Esophagus muscularis mucosa (tissue), 4 donors: ENCODE results near the gene PTPN6. TPM values are rescaled to one million over a fixed set of nuclear protein-coding genes. Genes with fewer than 3 reads are reported as not detected.

Experiments
- DNase-seq: peaks from one replicate; pipeline ENCODE4 v3.0.0-alpha.2; 2017; ENCODE audit errors: extremely low spot score
- H3K27ac ChIP-seq, 4 donors: fragments of 200-600 bp; sonication (generic); replicated peaks in 1 of 4; 1 replicate in 3 of 4; 2 replicates in 1 of 4; pipeline ENCODE4 v1.5.1; 2016 to 2019; ENCODE audit warnings: mild to moderate bottlenecking in 1 of 4
- H3K27me3 ChIP-seq, 4 donors: fragments of 200-600 bp; sonication (generic); one replicate each; pipeline versions ENCODE4 v1.5.1 to v1.6.0; 2016 to 2019
- H3K36me3 ChIP-seq, 4 donors: fragments of 200-600 bp; sonication (generic); one replicate each; pipeline ENCODE4 v1.5.1; 2016 to 2019
- H3K4me1 ChIP-seq, 4 donors: fragments of 200-600 bp; sonication (generic); one replicate each; pipeline ENCODE4 v1.5.1; 2016 to 2019
- H3K4me3 ChIP-seq, 4 donors: fragments of 200-600 bp; sonication (generic); 1 replicate in 2 of 4; 2 replicates in 2 of 4; pipeline ENCODE4 v1.5.1; 2016 to 2019; ENCODE audit warnings: mild to moderate bottlenecking in 4 of 4, moderate library complexity in 1 of 4
- H3K9me3 ChIP-seq, 4 donors: fragments of 200-600 bp; sonication (generic); 1 replicate in 3 of 4; 2 replicates in 1 of 4; pipeline ENCODE4 v1.5.1; 2016 to 2019
- EP300 ChIP-seq: sonication (generic); formaldehyde crosslinking; IDR thresholded peaks from one replicate; pipeline ENCODE4 v1.6.1; 2017; ENCODE audit warnings: antibody characterized with exemption
- POLR2A ChIP-seq: fragments of 450-650 bp; IDR thresholded peaks from one replicate; pipeline ENCODE4 v1.6.1; 2017; ENCODE audit warnings: antibody characterized with exemption, moderate library complexity, mild to moderate bottlenecking, low read depth
- POLR2AphosphoS5 ChIP-seq, 2 donors: sonication (generic); formaldehyde crosslinking; IDR thresholded peaks; one replicate each; pipeline ENCODE4 v1.6.1; 2017; ENCODE audit warnings: antibody characterized with exemption in 2 of 2
- WGBS: methylation state at CpG from one replicate; pipeline ENCODE4 v1.1.5; 2018; 5-methylcytosine and 5-hydroxymethylcytosine counted together
- intact Hi-C: fragments of 100-400 bp; cut with DNase I; formaldehyde crosslinking; loops from one replicate; pipeline ENCODE4 v1.15.1; 2023
- total RNA-seq, 4 donors: library from RNA; depleted of rRNA; stranded (reverse); fragments of >200 nt; gene quantifications; one replicate each; pipeline versions ENCODE4 v1.1.0 to v1.2.1, GENCODE V29; 2016
- TF ChIP-seq, protein P1 (sequence below), 3 experiments: fragments of 200-600 bp in 2 of 3; fragments of 450-650 bp in 1 of 3; sonication (generic) in 2 of 3; IDR thresholded peaks; one replicate each; pipeline ENCODE4 v1.5.1; 2017 to 2019; ENCODE audit warnings: antibody characterized with exemption in 3 of 3, mild to moderate bottlenecking in 2 of 3, moderate library complexity in 1 of 3

Gene PTPN6
- total RNA-seq, 4 donors from 2014 or later: 9.1 to 16.9 (median 13.3) TPM

DNA sequence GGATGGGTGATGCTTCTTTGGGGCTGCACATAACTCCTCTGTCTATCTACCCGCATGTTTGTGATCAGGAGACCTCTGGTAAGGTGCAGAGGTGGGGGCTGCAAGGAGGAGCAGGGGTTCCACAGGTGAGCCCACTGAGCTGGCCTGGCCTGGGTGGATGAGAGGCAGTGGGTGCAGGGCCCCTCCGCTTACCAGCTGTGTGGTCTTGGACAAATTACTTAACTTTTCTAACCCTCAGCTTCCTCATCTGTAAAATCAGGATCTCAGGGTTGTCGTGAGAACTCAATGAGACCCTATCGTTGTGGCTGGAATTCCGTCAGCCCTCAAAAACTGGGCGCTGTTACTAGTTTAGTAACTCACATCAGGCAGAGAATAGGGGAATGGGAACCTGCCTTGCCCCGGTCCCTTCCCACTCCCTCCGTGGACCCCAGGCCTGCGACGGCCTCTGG lies 7.5 kb downstream of the PTPN6 start:
- intact Hi-C loops: no loop called here
- WGBS: 82% methylated on average over 10 of the region's 10 CpGs
- no peaks in the 10 kb centered on the region for H3K9me3 ChIP-seq
- H3K27me3 ChIP-seq: no peaks in the 10 kb centered on the region
- TF ChIP-seq, protein P1, sequence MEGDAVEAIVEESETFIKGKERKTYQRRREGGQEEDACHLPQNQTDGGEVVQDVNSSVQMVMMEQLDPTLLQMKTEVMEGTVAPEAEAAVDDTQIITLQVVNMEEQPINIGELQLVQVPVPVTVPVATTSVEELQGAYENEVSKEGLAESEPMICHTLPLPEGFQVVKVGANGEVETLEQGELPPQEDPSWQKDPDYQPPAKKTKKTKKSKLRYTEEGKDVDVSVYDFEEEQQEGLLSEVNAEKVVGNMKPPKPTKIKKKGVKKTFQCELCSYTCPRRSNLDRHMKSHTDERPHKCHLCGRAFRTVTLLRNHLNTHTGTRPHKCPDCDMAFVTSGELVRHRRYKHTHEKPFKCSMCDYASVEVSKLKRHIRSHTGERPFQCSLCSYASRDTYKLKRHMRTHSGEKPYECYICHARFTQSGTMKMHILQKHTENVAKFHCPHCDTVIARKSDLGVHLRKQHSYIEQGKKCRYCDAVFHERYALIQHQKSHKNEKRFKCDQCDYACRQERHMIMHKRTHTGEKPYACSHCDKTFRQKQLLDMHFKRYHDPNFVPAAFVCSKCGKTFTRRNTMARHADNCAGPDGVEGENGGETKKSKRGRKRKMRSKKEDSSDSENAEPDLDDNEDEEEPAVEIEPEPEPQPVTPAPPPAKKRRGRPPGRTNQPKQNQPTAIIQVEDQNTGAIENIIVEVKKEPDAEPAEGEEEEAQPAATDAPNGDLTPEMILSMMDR (IDR thresholded peaks at IDR 0.05): no peak
- TF ChIP-seq POLR2AphosphoS5 (IDR thresholded peaks at IDR 0.05): no peak
- TF ChIP-seq POLR2A: no peak
- TF ChIP-seq EP300: no peak
- H3K36me3 ChIP-seq: no peaks in the 10 kb centered on the region
- peak overlapping the region in 1 of 4 donors; percentile 5 for H3K4me3 ChIP-seq
- no peak for DNase-seq
- H3K27ac ChIP-seq: peak overlapping the region; percentile 34 to 57 (median 42)
- H3K4me1 ChIP-seq: peaks cover 40 to 55% (median 47%) of the 10 kb centered on the region in 4 donors

DNA sequence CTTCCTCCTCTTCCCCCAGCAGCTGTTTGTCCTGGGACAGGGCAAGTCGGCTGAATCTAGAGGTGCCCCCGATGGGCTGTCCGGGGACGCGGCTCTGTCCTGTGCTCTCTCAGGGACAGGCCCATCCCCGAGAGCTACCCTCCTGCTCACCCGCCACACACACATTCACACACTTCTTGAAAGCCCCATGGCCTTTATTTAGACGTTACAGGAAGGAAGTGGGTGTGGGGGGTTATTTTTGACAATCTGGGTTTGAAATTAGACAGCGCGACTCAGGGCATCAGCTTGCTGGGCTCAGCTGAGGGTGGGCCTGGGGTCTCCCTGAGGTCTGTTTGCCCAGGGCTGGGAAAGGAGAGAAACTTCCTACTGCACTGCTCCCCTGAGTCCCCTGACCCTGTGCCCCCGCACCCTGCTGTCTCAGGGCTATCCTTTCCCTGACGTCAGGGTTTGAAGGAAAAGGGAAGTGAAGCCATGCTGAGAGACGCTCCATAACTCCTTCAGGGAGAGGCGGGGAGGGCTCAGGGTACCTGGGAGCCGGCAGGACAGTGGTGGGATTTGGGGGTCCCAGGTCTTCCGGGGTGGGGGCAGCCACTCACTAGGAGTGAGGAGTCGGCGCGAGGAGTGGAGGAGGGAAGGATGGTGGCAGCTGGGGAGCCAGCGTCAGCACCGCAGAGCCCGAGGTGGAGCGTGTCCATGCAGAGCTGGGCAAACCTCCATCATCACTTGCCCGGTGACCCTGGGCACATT lies 8.1 kb downstream of the PTPN6 start:
- intact Hi-C loops: no loop called here
- no peaks in the 10 kb centered on the region for H3K36me3 ChIP-seq
- no peaks in the 10 kb centered on the region for H3K9me3 ChIP-seq
- no peaks in the 10 kb centered on the region for H3K27me3 ChIP-seq
- peak overlapping the region in 3 of 4 donors; percentile 38 to 57 (median 46) for H3K27ac ChIP-seq
- DNase-seq: no peak
- WGBS: 66% methylated on average over 22 of the region's 24 CpGs
- TF ChIP-seq EP300 (no peak), POLR2AphosphoS5 (IDR thresholded peaks at IDR 0.05) (no peak), POLR2A (no peak)
- TF ChIP-seq, protein P1 (IDR thresholded peaks at IDR 0.05): no peak
- H3K4me1 ChIP-seq: peaks cover 40 to 54% (median 46%) of the 10 kb centered on the region in 4 donors
- H3K4me3 ChIP-seq: peak overlapping the region in 1 of 4 donors; percentile 5

DNA sequence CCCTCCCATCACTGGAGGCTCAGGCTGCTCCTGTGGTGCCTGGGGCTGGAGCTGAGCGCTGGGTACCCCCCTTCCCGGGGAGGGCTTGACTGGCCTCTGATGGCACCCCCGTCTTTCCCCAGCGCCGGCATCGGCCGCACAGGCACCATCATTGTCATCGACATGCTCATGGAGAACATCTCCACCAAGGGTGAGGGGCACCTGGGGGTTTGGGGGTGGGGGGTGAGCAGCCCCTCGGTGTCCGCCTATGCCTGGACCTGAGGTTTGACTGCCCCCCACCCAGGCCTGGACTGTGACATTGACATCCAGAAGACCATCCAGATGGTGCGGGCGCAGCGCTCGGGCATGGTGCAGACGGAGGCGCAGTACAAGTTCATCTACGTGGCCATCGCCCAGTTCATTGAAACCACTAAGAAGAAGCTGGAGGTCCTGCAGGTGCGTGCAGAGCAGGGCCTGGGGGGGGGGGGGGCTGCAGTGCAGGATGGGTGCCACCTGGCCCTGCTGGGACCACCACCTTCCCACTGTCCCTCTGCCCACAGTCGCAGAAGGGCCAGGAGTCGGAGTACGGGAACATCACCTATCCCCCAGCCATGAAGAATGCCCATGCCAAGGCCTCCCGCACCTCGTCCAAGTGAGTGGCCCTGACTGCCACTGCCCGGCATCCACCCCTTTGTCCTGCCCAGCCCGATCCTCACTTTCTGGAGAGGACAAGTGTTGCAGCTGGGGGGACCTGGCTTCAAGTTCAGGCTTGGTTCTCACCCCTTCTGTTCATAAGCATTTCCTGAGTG lies 8.8 kb downstream of the PTPN6 start:
- H3K4me1 ChIP-seq: peaks cover 46 to 61% (median 49%) of the 10 kb centered on the region in 4 donors
- intact Hi-C loops: no loop called here
- 89% methylated on average over 21 of the region's 26 CpGs for WGBS

DNA sequence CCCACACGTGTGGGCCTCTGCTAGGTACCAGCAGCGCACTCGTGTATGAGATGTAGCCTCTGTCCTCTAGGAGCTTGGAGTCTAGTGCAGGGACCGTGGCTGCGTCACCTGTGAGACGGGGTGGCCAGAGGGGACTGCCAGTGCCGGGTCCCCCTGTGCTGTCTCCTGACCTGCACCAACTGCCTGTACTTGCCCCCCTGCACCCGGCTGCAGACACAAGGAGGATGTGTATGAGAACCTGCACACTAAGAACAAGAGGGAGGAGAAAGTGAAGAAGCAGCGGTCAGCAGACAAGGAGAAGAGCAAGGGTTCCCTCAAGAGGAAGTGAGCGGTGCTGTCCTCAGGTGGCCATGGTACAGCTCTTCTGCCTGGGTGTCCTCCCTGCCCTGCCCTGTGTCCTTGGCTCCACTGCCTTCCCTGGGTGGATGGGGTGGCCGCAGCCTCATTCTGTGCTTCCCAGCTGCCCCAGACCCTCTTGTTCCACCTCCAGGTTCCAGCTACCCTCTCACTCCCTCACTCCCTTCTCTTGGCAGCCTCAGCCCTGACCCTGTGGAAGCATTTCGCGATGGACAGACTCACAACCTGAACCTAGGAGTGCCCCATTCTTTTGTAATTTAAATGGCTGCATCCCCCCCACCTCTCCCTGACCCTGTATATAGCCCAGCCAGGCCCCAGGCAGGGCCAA lies 9.6 kb downstream of the PTPN6 start:
- 83% methylated on average over 12 of the region's 13 CpGs for WGBS
- no peak for TF ChIP-seq EP300
- TF ChIP-seq POLR2A: no peak
- TF ChIP-seq, protein P1 (IDR thresholded peaks at IDR 0.05): no peak
- TF ChIP-seq POLR2AphosphoS5 (IDR thresholded peaks at IDR 0.05): no peak
- Histone ChIP-seq H3K27ac (peak overlapping the region; percentile 61 to 84 (median 71)), H3K9me3 (no peaks in the 10 kb centered on the region), H3K36me3 (peaks cover 5 to 11% (median 8%) of the 10 kb centered on the region in 4 donors), H3K4me3 (peak overlapping the region in 1 of 4 donors; percentile 30), H3K4me1 (peaks cover 47 to 65% (median 52%) of the 10 kb centered on the region in 4 donors), H3K27me3 (no peaks in the 10 kb centered on the region)
- intact Hi-C loops: no loop called here
- no peak for DNase-seq

More for the DNA sequence above, 8.8 kb downstream of the PTPN6 start:
- TF ChIP-seq POLR2A (no peak), POLR2AphosphoS5 (IDR thresholded peaks at IDR 0.05) (no peak), EP300 (no peak)
- TF ChIP-seq, protein P1 (IDR thresholded peaks at IDR 0.05): no peak
- Histone ChIP-seq H3K36me3 (peaks cover 0 to 4% (median 1%) of the 10 kb centered on the region in 4 donors), H3K27ac (peak overlapping the region in 2 of 4 donors; percentile 38 to 57), H3K9me3 (no peaks in the 10 kb centered on the region), H3K4me3 (no peak overlapping the region), H3K27me3 (no peaks in the 10 kb centered on the region)
- no peak for DNase-seq
